Endothelial cell of umbilical vein (primary cell): ENCODE measurements around the gene RGPD4. TPM values are rescaled to one million over a fixed set of nuclear protein-coding genes. Genes with fewer than 3 reads are reported as not detected.

ENCODE experiments used
- BruUV-seq: library from RNA; stranded (reverse); fragments of 400-500 nt; replicated peaks from 2 replicates; lab custom pipeline; 2021; lab: Mats Ljungman, UMichigan
- CTCF ChIA-PET: fragments of 300-600, 350-600 bp; sonication (Branson Sonifier 250); formaldehyde crosslinking; loops from one replicate; lab custom pipeline; 2021; ENCODE audit warnings: antibody characterized with exemption, inconsistent platforms; lab: Charles Lee
- POLR2A ChIA-PET: fragments of 300-600, 350-600 bp; sonication (Branson Sonifier 250); formaldehyde crosslinking; loops from one replicate; lab custom pipeline; 2021; ENCODE audit warnings: antibody characterized with exemption, inconsistent platforms; lab: Charles Lee
- DNase-seq: peaks from one replicate; pipeline ENCODE4 v3.0.0-alpha.2; 2011; ENCODE audit warnings: low read depth, low spot score
- FAIRE-seq: peaks from 2 replicates; lab custom pipeline; 2011; peaks lifted over from hg19 to GRCh38; lab: Jason Lieb, UNC
- H2AFZ ChIP-seq: 2 replicates; pipeline ENCODE4 v1.6.0; 2012; ENCODE audit warnings: low read depth, low read length, control low read depth, inconsistent platforms
- H3K27ac ChIP-seq: 2 replicates; pipeline ENCODE4 v1.5.1; 2011; ENCODE audit warnings: low read depth, mild to moderate bottlenecking, control low read depth, low read length, moderate library complexity; ENCODE audit not compliant: insufficient read depth
- H3K27me3 ChIP-seq, 2 experiments: 2 replicates each; pipeline versions ENCODE4 v1.6.0 to v1.6.1; 2011; ENCODE audit warnings: low read length in 2 of 2, mixed read lengths in 1 of 2; ENCODE audit not compliant: control insufficient read depth in 2 of 2, insufficient read depth in 2 of 2
- H3K36me3 ChIP-seq, 2 experiments: 2 replicates in 1 of 2; 3 replicates in 1 of 2; pipeline ENCODE4 v1.5.1; 2011; ENCODE audit warnings: low read length in 2 of 2, mild to moderate bottlenecking in 1 of 2, moderate library complexity in 1 of 2; ENCODE audit not compliant: control insufficient read depth in 2 of 2, insufficient read depth in 2 of 2; ENCODE audit errors: extremely low read depth in 1 of 2
- H3K4me1 ChIP-seq: 3 replicates; pipeline ENCODE4 v1.5.1; 2011; ENCODE audit warnings: mild to moderate bottlenecking, low read length; ENCODE audit not compliant: control insufficient read depth, insufficient read depth; ENCODE audit errors: extremely low read depth
- H3K4me2 ChIP-seq: 2 replicates; pipeline ENCODE4 v1.6.1; 2011; ENCODE audit warnings: low read length, control low read depth, mixed read lengths; ENCODE audit not compliant: insufficient read depth
- H3K4me3 ChIP-seq, 3 experiments: fragments of 200-600 bp in 1 of 3; sonication (generic), shearing (Covaris generic) in 1 of 3; replicated peaks in 1 of 3; 2 replicates each; pipeline ENCODE4 v1.5.1; 2011 to 2016; ENCODE audit warnings: control low read depth in 3 of 3, low read length in 3 of 3, mild to moderate bottlenecking in 2 of 3, inconsistent platforms in 1 of 3, low read depth in 1 of 3, moderate library complexity in 1 of 3; ENCODE audit not compliant: insufficient read depth in 1 of 3
- H3K79me2 ChIP-seq: 2 replicates; pipeline ENCODE4 v1.6.0; 2012; ENCODE audit warnings: low read length, inconsistent platforms; ENCODE audit not compliant: control insufficient read depth, insufficient read depth
- H3K9ac ChIP-seq: replicated peaks from 2 replicates; pipeline ENCODE3; 2011; ENCODE audit warnings: low read length, control low read depth; ENCODE audit not compliant: insufficient read depth; ENCODE audit errors: extremely low read depth
- H3K9me1 ChIP-seq: replicated peaks from 3 replicates; pipeline ENCODE4 v1.6.0; 2011; ENCODE audit warnings: mild to moderate bottlenecking, low read length; ENCODE audit not compliant: control insufficient read depth, insufficient read depth; ENCODE audit errors: extremely low read depth
- H3K9me3 ChIP-seq: replicated peaks from 2 replicates; pipeline ENCODE4 v1.5.1; 2012; ENCODE audit warnings: low read length, inconsistent platforms; ENCODE audit not compliant: control insufficient read depth, insufficient read depth
- H4K20me1 ChIP-seq: replicated peaks from 2 replicates; pipeline ENCODE3; 2011; ENCODE audit warnings: mild to moderate bottlenecking, low read length; ENCODE audit not compliant: control insufficient read depth, insufficient read depth; ENCODE audit errors: extremely low read depth
- EZH2 ChIP-seq: IDR thresholded peaks from 2 replicates; pipeline ENCODE4 v1.6.1; 2012; ENCODE audit warnings: borderline replicate concordance, low read depth, mild to moderate bottlenecking, moderate library complexity, low read length, inconsistent platforms; ENCODE audit not compliant: severe bottlenecking
- FOS ChIP-seq: IDR thresholded peaks from 2 replicates; pipeline ENCODE4 v1.6.1; 2011; ENCODE audit warnings: mild to moderate bottlenecking, low read length, moderate library complexity, borderline replicate concordance; ENCODE audit not compliant: insufficient read depth
- GATA2 ChIP-seq: IDR thresholded peaks from 2 replicates; pipeline ENCODE4 v1.7.0; 2011; ENCODE audit warnings: low read depth, mild to moderate bottlenecking, moderate library complexity, mixed read lengths, low read length; ENCODE audit not compliant: insufficient read length, insufficient read depth
- JUN ChIP-seq: IDR thresholded peaks from 2 replicates; pipeline ENCODE4 v1.6.1; 2011; ENCODE audit warnings: borderline replicate concordance, low read depth; ENCODE audit not compliant: insufficient read length, insufficient read depth
- MAX ChIP-seq: IDR thresholded peaks from 2 replicates; pipeline ENCODE4 v1.6.1; 2011; ENCODE audit not compliant: insufficient read depth, insufficient read length
- MYC ChIP-seq: IDR thresholded peaks from one replicate; pipeline ENCODE4 v1.6.1; 2011; ENCODE audit warnings: mild to moderate bottlenecking, low read depth, low read length
- POLR2A ChIP-seq: IDR thresholded peaks from 2 replicates; pipeline ENCODE4 v1.6.1; 2012; ENCODE audit warnings: low read depth, mild to moderate bottlenecking, control low read depth, low read length
- POLR2AphosphoS5 ChIP-seq: IDR thresholded peaks from 2 replicates; pipeline ENCODE4 v1.6.1; 2012; ENCODE audit warnings: low read depth, mild to moderate bottlenecking, control low read depth, low read length, moderate library complexity; ENCODE audit not compliant: insufficient read depth
- dilution Hi-C: fragments of 300-500 bp; cut with MboI; formaldehyde crosslinking; loops from one replicate; pipeline ENCODE4 v1.15.0; 2019; ENCODE audit warnings: low sequenced_read_pairs; ENCODE audit not compliant: extremely low pct_ligation_motif_present
- intact Hi-C: fragments of 100-400 bp; cut with micrococcal nuclease; formaldehyde crosslinking; loops from one replicate; pipeline ENCODE4 v1.10.0; 2022
- polyA plus RNA-seq, 4 experiments: library from polyadenylated mRNA; depleted of rRNA in 3 of 4; stranded (reverse) in 3 of 4; unstranded in 1 of 4; fragments of >200 nt; gene quantifications; 2 replicates each; pipeline versions ENCODE4 v1.2.1 to v1.2.3, GENCODE V29; 2011 to 2012; ENCODE audit warnings: missing spikeins in 1 of 4
- total RNA-seq: library from RNA; stranded (reverse); gene quantifications from 2 replicates; pipeline ENCODE4 v1.2.3, GENCODE V29; 2021
- TF ChIP-seq, protein P1 (sequence below), 2 donors: IDR thresholded peaks; 1 replicate in 1 of 2; 2 replicates in 1 of 2; pipeline ENCODE4 v1.5.1; 2011; ENCODE audit warnings: low read length in 2 of 2, mild to moderate bottlenecking in 2 of 2, moderate library complexity in 2 of 2, control low read depth in 1 of 2, inconsistent platforms in 1 of 2, low read depth in 1 of 2; ENCODE audit not compliant: insufficient read depth in 1 of 2; ENCODE audit errors: extremely low read depth in 1 of 2

The RGPD4 gene
- total and polyA plus RNA-seq, 2 donors (not counting 3 experiments of a cell fraction or from before 2014, with no cell fraction given), result not detected

DNA sequence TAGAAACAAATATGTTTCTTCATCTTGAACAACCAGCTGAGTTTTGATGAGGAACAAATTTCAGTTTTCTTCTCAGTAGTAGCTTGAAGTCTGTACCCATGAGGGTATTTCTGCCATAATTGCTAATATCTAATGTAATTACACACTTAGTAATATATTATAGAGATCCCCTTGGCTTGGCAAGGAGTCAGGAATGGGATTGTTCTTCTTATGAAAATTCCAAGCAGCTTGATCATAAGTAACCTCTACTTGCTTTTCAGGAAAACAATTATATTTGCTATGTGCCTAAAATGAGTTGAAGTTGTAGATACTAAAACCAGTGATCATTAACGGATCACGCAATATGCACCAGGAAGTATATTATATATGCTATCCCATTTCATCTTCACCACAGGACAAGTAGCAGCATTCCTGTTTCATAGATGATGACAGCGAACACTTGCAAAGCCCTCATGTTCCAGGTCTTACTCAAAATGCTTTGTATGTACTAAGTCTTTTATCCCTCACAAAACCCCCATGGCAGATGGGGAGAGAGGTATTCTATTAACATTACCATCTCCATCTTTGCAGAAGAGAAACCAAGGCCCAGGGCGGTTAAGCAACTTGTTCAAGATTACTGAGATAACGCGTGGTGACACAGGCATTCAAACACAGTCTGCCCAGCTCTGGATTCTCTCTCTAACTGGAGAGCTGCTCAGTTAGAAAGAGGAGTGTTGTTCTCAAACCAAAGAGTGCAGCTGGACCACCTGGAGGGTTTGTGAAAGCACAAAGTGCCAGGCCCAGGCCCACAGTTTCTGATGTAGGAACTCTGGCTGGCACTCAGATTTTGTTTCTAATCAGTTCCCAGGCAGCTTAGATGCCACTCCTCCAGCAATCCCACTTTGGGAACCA lies 21.8 kb upstream of the RGPD4 start:
- Histone ChIP-seq H3K9me3 (peaks cover under 1% of the 10 kb centered on the region), H3K4me1 (no peaks in the 10 kb centered on the region), H3K36me3 (no peaks in the 10 kb centered on the region), H3K27ac (no peak overlapping the region), H3K9ac (no peak overlapping the region), H3K4me2 (no peak overlapping the region), H3K9me1 (no peaks in the 10 kb centered on the region), H3K79me2 (no peaks in the 10 kb centered on the region), H4K20me1 (no peaks in the 10 kb centered on the region), H3K4me3 (no peak overlapping the region), H2AFZ (no peak overlapping the region), H3K27me3 (no peaks in the 10 kb centered on the region)
- dilution Hi-C loops (no loop called here), intact Hi-C loops (no loop called here)
- BruUV-seq, result no TSS peak
- TF ChIP-seq GATA2 (no peak), MYC (no peak), JUN (no peak), FOS (no peak), POLR2AphosphoS5 (no peak), EZH2 (no peak), POLR2A (no peak), MAX (no peak)
- TF ChIP-seq, protein P1, sequence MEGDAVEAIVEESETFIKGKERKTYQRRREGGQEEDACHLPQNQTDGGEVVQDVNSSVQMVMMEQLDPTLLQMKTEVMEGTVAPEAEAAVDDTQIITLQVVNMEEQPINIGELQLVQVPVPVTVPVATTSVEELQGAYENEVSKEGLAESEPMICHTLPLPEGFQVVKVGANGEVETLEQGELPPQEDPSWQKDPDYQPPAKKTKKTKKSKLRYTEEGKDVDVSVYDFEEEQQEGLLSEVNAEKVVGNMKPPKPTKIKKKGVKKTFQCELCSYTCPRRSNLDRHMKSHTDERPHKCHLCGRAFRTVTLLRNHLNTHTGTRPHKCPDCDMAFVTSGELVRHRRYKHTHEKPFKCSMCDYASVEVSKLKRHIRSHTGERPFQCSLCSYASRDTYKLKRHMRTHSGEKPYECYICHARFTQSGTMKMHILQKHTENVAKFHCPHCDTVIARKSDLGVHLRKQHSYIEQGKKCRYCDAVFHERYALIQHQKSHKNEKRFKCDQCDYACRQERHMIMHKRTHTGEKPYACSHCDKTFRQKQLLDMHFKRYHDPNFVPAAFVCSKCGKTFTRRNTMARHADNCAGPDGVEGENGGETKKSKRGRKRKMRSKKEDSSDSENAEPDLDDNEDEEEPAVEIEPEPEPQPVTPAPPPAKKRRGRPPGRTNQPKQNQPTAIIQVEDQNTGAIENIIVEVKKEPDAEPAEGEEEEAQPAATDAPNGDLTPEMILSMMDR (IDR thresholded peaks at IDR 0.05; ENCODE audit: extremely low read depth in 1 of 2, insufficient read depth in 1 of 2, low read depth in 1 of 2, low read length in 2 of 2), result no peak
- ChIA-PET CTCF (no interaction called here), POLR2A (no interaction called here)
- no peak for FAIRE-seq
- DNase-seq, result no peak
